ENCODE results near the gene RILP. TPM values are rescaled to one million over a fixed set of nuclear protein-coding genes. Genes with fewer than 3 reads are reported as not detected.
A peak's percentile ranks its signal among the peaks of the same experiment; 100 is the strongest.

The RILP gene
- polyA plus RNA-seq, 10 donors: 2.9 to 5.6 (median 3.7) TPM

DNA sequence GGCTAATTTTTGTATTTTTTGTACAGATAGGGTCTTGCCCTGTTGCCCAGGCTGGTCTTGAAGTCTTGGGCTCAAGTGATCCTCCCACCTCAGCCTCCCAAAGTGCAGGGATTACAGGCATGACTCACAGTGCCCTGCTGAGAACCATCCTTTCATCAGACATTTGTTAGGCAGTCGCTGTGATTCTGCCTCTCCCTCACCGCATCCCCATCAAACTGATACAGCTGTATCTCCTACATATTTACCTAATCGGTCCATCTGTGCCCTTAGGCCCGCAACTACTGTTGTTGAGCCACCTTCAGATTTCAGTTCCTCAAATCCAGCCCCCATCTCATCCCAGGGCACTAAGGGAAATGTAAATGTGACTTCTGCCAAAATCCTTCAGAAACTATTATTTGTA, 19.0 kb downstream of the RILP start:
- no peak for DNase-seq

DNA sequence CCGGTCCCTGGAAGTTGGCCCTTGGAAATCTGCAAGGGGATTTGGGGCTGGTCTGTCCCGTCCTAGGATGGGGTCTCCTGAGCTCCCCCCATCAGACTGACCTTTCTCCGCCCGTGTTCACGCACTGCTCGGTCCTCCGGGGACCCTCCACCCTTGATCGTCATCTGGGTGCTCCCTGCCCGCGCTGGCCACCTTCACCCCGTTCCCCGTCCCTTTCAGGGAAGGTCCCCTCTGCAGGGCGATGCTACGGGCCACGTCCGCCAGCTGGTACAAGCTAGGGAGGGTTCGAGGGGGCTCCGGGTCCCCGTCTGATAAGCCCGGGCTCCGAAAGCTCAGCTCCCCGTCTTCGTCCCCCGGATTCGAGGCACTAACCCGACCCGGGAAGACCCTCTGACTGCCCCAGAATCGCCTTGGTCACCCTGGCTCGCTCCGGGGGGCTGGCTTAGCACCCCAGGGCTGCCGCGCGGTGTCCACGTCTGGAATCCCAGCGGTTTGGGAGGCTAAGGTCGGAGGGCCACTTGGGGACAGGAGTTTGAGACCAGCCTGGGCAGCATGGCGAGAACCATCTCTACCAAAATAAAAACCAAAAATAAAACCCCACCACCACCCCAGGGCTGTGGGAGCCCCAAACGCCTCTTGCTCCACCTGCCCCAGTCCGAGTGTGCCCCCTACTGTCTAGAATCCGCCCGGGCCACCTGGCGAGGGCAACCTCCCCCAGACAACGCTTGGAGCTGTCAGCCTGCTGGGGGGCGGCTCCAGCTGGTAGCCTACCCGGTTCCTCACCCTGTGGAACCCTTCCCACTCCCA, 20.0 kb downstream of the RILP start:
- DNase-seq: peak in 1 of 3 donors; percentile 45

DNA sequence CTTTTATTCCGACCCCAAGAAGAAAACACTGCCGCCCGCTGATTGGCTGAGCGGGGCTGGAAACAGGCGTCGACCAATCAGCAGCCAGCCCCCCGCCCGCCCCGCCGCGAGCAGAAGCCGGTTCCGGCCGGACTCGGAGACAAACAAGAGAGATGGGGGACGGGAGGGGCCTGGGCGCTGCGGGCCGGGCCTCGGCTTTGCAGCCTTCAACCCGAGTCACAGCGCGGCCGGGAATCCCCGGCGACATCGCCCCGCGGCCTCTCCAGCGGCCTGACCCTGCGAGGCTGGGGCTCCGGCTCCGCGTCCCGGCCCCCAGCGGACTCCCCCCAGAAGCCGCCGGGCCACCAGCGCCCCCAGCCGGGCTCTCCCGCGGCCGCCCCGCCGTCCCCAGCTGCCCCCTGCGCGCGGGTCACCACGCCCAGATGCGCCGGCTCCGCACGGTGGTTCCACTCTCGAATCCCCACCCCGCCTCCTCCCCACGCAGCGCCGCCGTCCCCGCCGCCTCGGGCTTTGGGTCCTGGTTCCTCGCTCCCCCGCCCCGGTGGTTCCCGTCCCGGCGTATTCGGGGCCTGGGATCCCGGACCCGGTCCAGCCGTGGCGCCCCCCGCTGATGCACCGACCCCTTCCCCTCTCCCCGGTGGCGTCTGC, 20.7 kb downstream of the RILP start:
- DNase-seq: peak; percentile 90 to 97 (median 94)

- peak; percentile 76 to 95 (median 88) for DNase-seq
Observed at GRCh38 chr17:1627982-1628855, 21.4 kb downstream of the RILP start, which contains the start of gene SLC43A2. Gene SLC43A2, minus strand, starts transcription at chr17:1628834. Its CDS starts 960 bp downstream, at chr17:1627874.

- peak in 1 of 3 donors; percentile 56 for DNase-seq
Observed at GRCh38 chr17:1627182-1627981, 22.3 kb downstream of the RILP start.

DNA sequence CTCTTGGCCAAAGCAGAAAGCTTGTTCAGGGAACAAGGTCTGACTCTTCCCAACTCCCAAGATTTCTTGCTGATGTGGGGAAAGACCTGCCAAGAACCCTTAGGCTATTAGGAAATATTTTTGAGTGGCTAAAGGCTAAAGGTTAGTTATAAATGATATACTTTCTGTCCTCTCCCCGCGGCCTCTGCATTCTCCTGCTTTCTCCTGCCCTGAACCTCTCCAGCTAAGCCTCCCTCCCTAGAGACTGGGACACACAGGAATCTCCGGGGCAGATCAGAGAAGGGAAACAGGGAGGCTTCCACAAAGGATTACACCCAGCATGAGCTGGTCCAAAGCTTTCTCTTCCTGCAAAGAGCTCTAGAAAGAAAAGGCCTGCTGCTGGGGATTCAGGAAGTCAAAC, 23.3 kb downstream of the RILP start:
- DNase-seq: no peak

GRCh38 chr17:1625581-1625980, 24.1 kb downstream of the RILP start:
- no peak for DNase-seq

GRCh38 chr17:1625053-1625452, 24.6 kb downstream of the RILP start:
- DNase-seq: no peak

- DNase-seq: no peak
Observed at GRCh38 chr17:1624650-1625049, 25.0 kb downstream of the RILP start.

GRCh38 chr17:1623057-1623630, 26.5 kb downstream of the RILP start:
- DNase-seq: no peak

GRCh38 chr17:1621273-1621954, 28.3 kb downstream of the RILP start:
- no peak for DNase-seq

GRCh38 chr17:1620486-1620885, 29.2 kb downstream of the RILP start:
- no peak for DNase-seq

- no peak for DNase-seq
Observed at GRCh38 chr17:1617620-1618174, 32.0 kb downstream of the RILP start.

GRCh38 chr17:1616101-1616500, 33.6 kb downstream of the RILP start:
- DNase-seq: no peak

DNA sequence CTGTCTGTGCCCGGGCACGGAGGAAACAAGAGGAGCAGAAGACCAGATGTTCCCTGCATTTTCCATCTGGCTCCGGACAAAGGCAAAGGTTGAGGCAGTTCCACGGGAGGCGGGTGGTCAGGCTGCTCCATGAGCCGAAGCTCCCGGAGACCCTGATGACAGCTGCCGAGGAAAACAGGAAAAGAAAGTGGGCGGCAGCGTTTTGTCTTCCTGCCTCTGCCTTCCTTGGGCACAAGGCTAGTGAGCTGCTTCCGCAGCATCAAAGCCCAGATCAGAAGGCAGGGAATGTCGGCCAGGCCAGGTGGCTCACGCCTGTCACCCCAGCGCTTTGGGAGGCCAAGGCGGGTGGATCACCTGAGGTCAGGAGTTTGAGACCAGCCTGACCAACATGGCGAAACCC, 37.3 kb downstream of the RILP start:
- DNase-seq: no peak

DNA sequence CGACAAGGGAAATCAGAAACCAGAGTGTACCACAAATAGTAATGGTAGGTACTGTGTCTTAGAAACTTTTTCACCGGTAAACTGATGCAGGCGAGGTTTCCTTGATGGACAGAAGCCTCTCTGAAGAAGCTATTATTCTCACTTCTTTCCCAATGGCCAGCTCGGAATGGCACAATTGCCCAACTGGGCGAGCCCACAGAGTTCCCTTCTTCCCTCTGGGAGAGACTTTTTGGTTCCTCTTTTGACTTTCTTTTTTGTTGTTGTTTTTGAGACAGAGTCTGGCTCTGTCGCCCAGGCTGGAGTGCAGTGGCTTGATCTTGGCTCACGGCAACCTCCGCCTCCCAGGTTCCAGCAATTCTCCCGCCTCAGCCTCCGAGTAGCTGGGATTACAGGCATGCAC, 38.0 kb downstream of the RILP start:
- no peak for DNase-seq

GRCh38 chr17:1608676-1609075, 41.0 kb downstream of the RILP start:
- no peak for DNase-seq

DNA sequence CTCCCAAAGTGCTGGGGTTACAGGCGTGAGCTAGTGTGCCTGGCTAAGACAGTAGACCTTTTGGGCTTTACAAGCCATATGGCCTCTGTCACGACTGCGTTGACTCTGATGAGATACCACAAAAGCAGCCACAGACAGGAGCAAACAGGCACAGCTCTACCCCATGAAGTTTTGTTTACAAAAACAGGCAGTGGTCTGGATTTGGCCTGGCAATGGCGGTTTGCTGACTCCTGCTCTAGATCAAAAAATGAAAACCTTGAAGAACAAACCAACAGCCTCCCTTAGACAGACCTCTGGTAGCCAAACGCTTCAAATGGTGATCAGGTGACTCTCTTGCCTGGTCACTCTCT, 41.7 kb downstream of the RILP start:
- DNase-seq: no peak

GRCh38 chr17:1606352-1606985, 43.2 kb downstream of the RILP start:
- DNase-seq: no peak

Measured in muscle of back (tissue), 11 donors.